ENCODE results near the gene SLC9A2.

The SLC9A2 gene

GRCh38 chr2:102708847-102709559, 89.7 kb downstream of the SLC9A2 start:
- peak; percentile 27 for DNase-seq (ENCODE audit: low read depth)
- no peak overlapping the region for H3K4me3 ChIP-seq (ENCODE audit: low read depth, low read length)
- in situ Hi-C loops (cut with HindIII; ENCODE audit: low sequenced_read_pairs): no loop called here
- TF ChIP-seq, protein P1, sequence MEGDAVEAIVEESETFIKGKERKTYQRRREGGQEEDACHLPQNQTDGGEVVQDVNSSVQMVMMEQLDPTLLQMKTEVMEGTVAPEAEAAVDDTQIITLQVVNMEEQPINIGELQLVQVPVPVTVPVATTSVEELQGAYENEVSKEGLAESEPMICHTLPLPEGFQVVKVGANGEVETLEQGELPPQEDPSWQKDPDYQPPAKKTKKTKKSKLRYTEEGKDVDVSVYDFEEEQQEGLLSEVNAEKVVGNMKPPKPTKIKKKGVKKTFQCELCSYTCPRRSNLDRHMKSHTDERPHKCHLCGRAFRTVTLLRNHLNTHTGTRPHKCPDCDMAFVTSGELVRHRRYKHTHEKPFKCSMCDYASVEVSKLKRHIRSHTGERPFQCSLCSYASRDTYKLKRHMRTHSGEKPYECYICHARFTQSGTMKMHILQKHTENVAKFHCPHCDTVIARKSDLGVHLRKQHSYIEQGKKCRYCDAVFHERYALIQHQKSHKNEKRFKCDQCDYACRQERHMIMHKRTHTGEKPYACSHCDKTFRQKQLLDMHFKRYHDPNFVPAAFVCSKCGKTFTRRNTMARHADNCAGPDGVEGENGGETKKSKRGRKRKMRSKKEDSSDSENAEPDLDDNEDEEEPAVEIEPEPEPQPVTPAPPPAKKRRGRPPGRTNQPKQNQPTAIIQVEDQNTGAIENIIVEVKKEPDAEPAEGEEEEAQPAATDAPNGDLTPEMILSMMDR (IDR thresholded peaks at IDR 0.05; ENCODE audit: low read depth, low read length, missing control alignments): no peak

DNA sequence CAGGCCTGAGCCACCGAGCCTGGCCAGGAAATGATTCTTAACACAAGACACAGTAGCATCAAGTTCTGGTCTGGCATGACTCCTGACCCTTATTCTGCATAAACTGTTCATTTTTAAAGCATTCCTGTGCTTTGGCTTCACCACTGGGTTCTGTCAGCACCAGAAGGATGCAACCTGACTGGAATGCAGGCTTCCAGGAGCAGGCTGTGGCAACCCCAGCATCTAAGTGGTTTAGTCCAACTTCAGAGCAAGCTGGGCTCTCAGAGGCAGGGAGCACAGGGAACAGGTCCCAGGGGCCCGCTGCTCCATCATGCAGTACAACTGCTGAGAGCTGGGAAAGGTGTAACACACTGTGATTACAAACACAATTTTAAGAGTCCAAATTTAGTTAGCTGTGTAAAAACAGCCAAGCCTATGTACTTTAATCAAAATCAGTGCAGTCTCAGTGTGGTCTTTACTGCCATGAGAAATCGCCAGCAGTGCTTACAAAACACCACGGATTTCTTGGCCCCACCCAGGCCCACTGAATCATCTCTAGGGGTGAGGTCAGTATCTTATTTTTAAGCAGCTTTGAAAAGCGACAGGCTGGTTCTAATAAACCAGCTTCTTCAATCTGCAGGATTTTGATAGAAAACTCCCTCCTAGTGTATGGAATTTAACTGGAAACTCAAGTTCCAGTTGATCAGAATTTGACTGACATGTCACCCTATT, 98.1 kb downstream of the SLC9A2 start:
- H3K4me3 ChIP-seq (ENCODE audit: low read depth, low read length): no peak overlapping the region
- in situ Hi-C loops (cut with HindIII; ENCODE audit: low sequenced_read_pairs): no loop called here
- TF ChIP-seq, protein P1 (IDR thresholded peaks at IDR 0.05; ENCODE audit: low read depth, low read length, missing control alignments): no peak
- no peak for DNase-seq (ENCODE audit: low read depth)

GRCh38 chr2:102718387-102719316, 99.3 kb downstream of the SLC9A2 start:
- DNase-seq (ENCODE audit: low read depth): no peak
- TF ChIP-seq, protein P1 (IDR thresholded peaks at IDR 0.05; ENCODE audit: low read depth, low read length, missing control alignments): no peak
- no peak overlapping the region for H3K4me3 ChIP-seq (ENCODE audit: low read depth, low read length)
- in situ Hi-C loops (cut with HindIII; ENCODE audit: low sequenced_read_pairs): no loop called here

GRCh38 chr2:102724016-102724490, 104.7 kb downstream of the SLC9A2 start:
- DNase-seq (ENCODE audit: low read depth): no peak
- no peak overlapping the region for H3K4me3 ChIP-seq (ENCODE audit: low read depth, low read length)
- in situ Hi-C loops (cut with HindIII; ENCODE audit: low sequenced_read_pairs): no loop called here
- TF ChIP-seq, protein P1 (IDR thresholded peaks at IDR 0.05; ENCODE audit: low read depth, low read length, missing control alignments): no peak

DNA sequence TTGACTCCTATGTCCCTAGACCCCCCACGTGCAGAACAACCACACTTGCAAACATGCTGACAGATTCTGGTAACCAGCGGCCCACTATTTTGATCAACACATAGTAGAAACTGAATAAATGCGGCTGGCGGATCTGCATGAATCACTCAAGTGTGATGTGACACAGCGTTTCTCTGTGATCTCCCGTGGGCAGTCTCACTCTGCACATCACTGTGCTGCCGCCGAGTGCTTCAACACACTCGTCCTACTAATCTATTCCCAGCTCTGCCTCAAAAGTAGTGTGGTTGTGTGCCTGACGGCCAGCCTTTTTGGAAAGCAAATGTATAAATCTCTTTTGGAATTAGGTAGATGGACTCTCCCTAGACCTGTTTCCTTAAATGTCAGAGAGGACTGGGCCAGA, 105.2 kb downstream of the SLC9A2 start:
- in situ Hi-C loops (cut with HindIII; ENCODE audit: low sequenced_read_pairs): no loop called here
- TF ChIP-seq, protein P1 (IDR thresholded peaks at IDR 0.05; ENCODE audit: low read depth, low read length, missing control alignments): no peak
- H3K4me3 ChIP-seq (ENCODE audit: low read depth, low read length): no peak overlapping the region
- DNase-seq (ENCODE audit: low read depth): no peak
